ENCODE measurements around the gene MAGT1.

The MAGT1 gene

DNA sequence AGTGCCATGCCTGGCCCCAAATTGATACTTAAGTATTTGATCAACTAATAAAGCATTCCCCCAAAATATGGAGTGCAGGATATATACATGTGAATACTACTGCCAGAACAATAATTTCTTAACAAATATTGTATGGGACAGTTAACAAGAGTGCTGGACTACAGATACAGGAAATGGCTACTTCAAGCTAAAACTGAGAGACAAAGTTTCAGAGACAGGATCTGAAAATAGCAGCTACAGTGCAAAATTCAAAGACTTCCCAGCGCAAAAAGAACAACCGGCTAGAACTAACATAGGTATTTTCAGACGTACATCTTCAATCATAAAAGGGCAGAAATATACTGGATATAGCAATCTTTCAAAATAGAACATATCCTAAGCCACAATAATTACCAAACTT is 115.5 kb downstream of the MAGT1 start:
- H3K4me2 ChIP-seq (ENCODE audit: low read length): no peak overlapping the region
- no peaks in the 10 kb centered on the region for H3K36me3 ChIP-seq (ENCODE audit: control insufficient read depth, insufficient read depth, low read length)
- TF ChIP-seq, protein P1, sequence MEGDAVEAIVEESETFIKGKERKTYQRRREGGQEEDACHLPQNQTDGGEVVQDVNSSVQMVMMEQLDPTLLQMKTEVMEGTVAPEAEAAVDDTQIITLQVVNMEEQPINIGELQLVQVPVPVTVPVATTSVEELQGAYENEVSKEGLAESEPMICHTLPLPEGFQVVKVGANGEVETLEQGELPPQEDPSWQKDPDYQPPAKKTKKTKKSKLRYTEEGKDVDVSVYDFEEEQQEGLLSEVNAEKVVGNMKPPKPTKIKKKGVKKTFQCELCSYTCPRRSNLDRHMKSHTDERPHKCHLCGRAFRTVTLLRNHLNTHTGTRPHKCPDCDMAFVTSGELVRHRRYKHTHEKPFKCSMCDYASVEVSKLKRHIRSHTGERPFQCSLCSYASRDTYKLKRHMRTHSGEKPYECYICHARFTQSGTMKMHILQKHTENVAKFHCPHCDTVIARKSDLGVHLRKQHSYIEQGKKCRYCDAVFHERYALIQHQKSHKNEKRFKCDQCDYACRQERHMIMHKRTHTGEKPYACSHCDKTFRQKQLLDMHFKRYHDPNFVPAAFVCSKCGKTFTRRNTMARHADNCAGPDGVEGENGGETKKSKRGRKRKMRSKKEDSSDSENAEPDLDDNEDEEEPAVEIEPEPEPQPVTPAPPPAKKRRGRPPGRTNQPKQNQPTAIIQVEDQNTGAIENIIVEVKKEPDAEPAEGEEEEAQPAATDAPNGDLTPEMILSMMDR (IDR thresholded peaks at IDR 0.05): no peak
- H3K4me1 ChIP-seq: peaks cover 2% of the 10 kb centered on the region
- no peak overlapping the region for H3K4me3 ChIP-seq (ENCODE audit: low read depth, low read length)
- H3K27ac ChIP-seq: no peak overlapping the region
- no peak overlapping the region for H2AFZ ChIP-seq
- no peaks in the 10 kb centered on the region for H3K9me3 ChIP-seq (ENCODE audit: control insufficient read depth, low read length)
- no peak overlapping the region for H3K9ac ChIP-seq
- H3K79me2 ChIP-seq: peaks cover 22% of the 10 kb centered on the region
- no peaks in the 10 kb centered on the region for H3K27me3 ChIP-seq (ENCODE audit: control insufficient read depth, insufficient read depth, low read length)

DNA sequence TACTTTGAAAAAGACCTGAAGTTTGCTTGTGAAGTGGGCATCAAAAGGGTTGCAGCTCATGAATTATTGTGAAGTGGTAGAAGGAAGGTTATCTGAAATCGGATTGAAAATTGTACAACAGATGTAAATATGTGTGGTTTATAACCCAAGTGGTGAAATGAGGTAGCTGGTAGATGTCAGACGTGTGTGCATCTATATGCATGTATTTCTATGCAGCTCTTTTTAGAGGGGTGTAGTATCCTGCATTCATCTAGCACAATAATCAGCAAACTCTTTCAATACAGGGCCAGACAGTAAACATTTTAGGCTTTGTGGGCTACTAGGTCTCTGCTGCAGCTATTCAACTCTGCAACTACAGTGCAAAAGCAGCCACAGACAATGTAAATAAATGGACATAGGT is 118.6 kb downstream of the MAGT1 start:
- H2AFZ ChIP-seq: no peak overlapping the region
- H3K27ac ChIP-seq: no peak overlapping the region
- H3K4me1 ChIP-seq: peaks cover 2% of the 10 kb centered on the region
- no peaks in the 10 kb centered on the region for H3K9me3 ChIP-seq (ENCODE audit: control insufficient read depth, low read length)
- H3K36me3 ChIP-seq (ENCODE audit: control insufficient read depth, insufficient read depth, low read length): no peaks in the 10 kb centered on the region
- TF ChIP-seq, protein P1 (IDR thresholded peaks at IDR 0.05): no peak
- H3K79me2 ChIP-seq: peaks cover 29% of the 10 kb centered on the region
- no peak overlapping the region for H3K4me2 ChIP-seq (ENCODE audit: low read length)
- no peak overlapping the region for H3K4me3 ChIP-seq (ENCODE audit: low read depth, low read length)
- H3K9ac ChIP-seq: no peak overlapping the region
- H3K27me3 ChIP-seq (ENCODE audit: control insufficient read depth, insufficient read depth, low read length): no peaks in the 10 kb centered on the region
